Measurements from ENCODE around the gene JARID2. TPM values are rescaled to one million over a fixed set of nuclear protein-coding genes. Genes with fewer than 3 reads are reported as not detected.

The JARID2 gene
- total RNA-seq, 1 donor from 2014 or later: 43.9 TPM

GRCh38 chr6:15256538-15257271 is 10.8 kb downstream of the JARID2 start:
- no peak overlapping the region for H3K4me3 Mint-ChIP-seq
- H3K4me1 Mint-ChIP-seq (ENCODE audit: unreplicated experiment): peaks cover 80% of the 10 kb centered on the region
- H3K27ac Mint-ChIP-seq: no peak overlapping the region
- no peaks in the 10 kb centered on the region for H3K27me3 Mint-ChIP-seq
- TF ChIP-seq CTCF (conservative IDR thresholded peaks at IDR 0.05): no peak
- no peak for DNase-seq (ENCODE audit: extremely low spot score, unreplicated experiment)
- no peaks in the 10 kb centered on the region for H3K9me3 Mint-ChIP-seq
- peaks cover 18% of the 10 kb centered on the region for H3K36me3 Mint-ChIP-seq

GRCh38 chr6:15257357-15258132 is 11.7 kb downstream of the JARID2 start:
- Mint-ChIP-seq H3K9me3 (no peaks in the 10 kb centered on the region), H3K4me1 (ENCODE audit: unreplicated experiment) (peaks cover 72% of the 10 kb centered on the region), H3K27me3 (no peaks in the 10 kb centered on the region), H3K27ac (peak overlapping the region; percentile 30), H3K36me3 (peaks cover 21% of the 10 kb centered on the region), H3K4me3 (no peak overlapping the region)
- no peak for TF ChIP-seq CTCF (conservative IDR thresholded peaks at IDR 0.05)
- DNase-seq (ENCODE audit: extremely low spot score, unreplicated experiment): no peak

- H3K4me3 Mint-ChIP-seq: peak overlapping the region; percentile 20
- no peaks in the 10 kb centered on the region for H3K27me3 Mint-ChIP-seq
- no peak for DNase-seq (ENCODE audit: extremely low spot score, unreplicated experiment)
- peaks cover 64% of the 10 kb centered on the region for H3K4me1 Mint-ChIP-seq (ENCODE audit: unreplicated experiment)
- H3K36me3 Mint-ChIP-seq: peaks cover 15% of the 10 kb centered on the region
- H3K27ac Mint-ChIP-seq: no peak overlapping the region
- TF ChIP-seq CTCF (conservative IDR thresholded peaks at IDR 0.05): no peak
- H3K9me3 Mint-ChIP-seq: no peaks in the 10 kb centered on the region
These were observed 13.9 kb downstream of the JARID2 start for GRCh38 chr6:15259766-15260098.

- Mint-ChIP-seq H3K4me1 (ENCODE audit: unreplicated experiment) (peaks cover 69% of the 10 kb centered on the region), H3K36me3 (peaks cover 15% of the 10 kb centered on the region), H3K27me3 (no peaks in the 10 kb centered on the region), H3K9me3 (no peaks in the 10 kb centered on the region), H3K27ac (peak overlapping the region; percentile 21), H3K4me3 (peak overlapping the region; percentile 20)
- DNase-seq (ENCODE audit: extremely low spot score, unreplicated experiment): no peak
- no peak for TF ChIP-seq CTCF (conservative IDR thresholded peaks at IDR 0.05)
These were observed 14.4 kb downstream of the JARID2 start for GRCh38 chr6:15260099-15260821.

GRCh38 chr6:15263780-15264374 is 18.0 kb downstream of the JARID2 start:
- no peaks in the 10 kb centered on the region for H3K9me3 Mint-ChIP-seq
- H3K27ac Mint-ChIP-seq: peak overlapping the region; percentile 59
- H3K4me3 Mint-ChIP-seq: peak overlapping the region; percentile 33
- H3K4me1 Mint-ChIP-seq (ENCODE audit: unreplicated experiment): peaks cover 72% of the 10 kb centered on the region
- H3K36me3 Mint-ChIP-seq: peaks cover 4% of the 10 kb centered on the region
- no peak for TF ChIP-seq CTCF (conservative IDR thresholded peaks at IDR 0.05)
- no peaks in the 10 kb centered on the region for H3K27me3 Mint-ChIP-seq
- no peak for DNase-seq (ENCODE audit: extremely low spot score, unreplicated experiment)
